GM21526 (cell line): Measurements from ENCODE around the gene TEX264.
"Not testable (repeated sequence)": the region's sequence is repeated elsewhere in the genome, so short reads cannot be mapped to it uniquely, and the experiment has no call there.

Source experiments
- ATAC-seq: cut with Tn5 transposase; IDR thresholded peaks from one replicate; pipeline ENCODE4 v1.9.1; 2021; ENCODE audit warnings: moderate library complexity; ENCODE audit not compliant: unreplicated experiment, low FRiP score

TEX264 gene, protein sequence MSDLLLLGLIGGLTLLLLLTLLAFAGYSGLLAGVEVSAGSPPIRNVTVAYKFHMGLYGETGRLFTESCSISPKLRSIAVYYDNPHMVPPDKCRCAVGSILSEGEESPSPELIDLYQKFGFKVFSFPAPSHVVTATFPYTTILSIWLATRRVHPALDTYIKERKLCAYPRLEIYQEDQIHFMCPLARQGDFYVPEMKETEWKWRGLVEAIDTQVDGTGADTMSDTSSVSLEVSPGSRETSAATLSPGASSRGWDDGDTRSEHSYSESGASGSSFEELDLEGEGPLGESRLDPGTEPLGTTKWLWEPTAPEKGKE

GRCh38 chr3:51670823-51671733 is at the start of gene TEX264:
Gene TEX264, plus strand, starts transcription at chr3:51671252. Its CDS starts 3,053 bp downstream, at chr3:51674305.
- peak; percentile 64 for ATAC-seq

- no peak for ATAC-seq
Observed at GRCh38 chr3:51622413-51622812, 48.6 kb upstream of the TEX264 start.

DNA sequence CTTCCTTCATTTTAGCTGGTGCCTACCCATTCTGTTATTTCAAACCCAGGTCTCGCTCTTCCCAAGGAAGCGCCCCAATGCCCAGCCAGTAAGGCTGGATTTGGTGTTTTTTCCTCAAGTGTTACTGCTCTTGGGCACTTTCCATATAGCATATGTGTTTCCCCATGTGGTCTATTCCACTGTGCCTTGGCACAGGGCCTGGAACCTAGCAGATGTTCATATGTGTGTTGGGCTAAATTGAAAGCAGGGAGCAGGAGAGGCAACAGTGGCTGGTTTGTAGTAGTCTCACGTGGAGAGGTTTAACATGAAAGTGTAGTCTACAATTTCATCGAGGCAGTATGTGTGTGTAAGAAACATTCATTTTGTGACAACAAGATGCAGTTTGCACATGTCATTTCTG is 48.2 kb upstream of the TEX264 start:
- no peak for ATAC-seq

- ATAC-seq = no peak
Observed at GRCh38 chr3:51630513-51630912, 40.5 kb upstream of the TEX264 start.

GRCh38 chr3:51637144-51637940 is 33.7 kb upstream of the TEX264 start:
- ATAC-seq = no peak

DNA sequence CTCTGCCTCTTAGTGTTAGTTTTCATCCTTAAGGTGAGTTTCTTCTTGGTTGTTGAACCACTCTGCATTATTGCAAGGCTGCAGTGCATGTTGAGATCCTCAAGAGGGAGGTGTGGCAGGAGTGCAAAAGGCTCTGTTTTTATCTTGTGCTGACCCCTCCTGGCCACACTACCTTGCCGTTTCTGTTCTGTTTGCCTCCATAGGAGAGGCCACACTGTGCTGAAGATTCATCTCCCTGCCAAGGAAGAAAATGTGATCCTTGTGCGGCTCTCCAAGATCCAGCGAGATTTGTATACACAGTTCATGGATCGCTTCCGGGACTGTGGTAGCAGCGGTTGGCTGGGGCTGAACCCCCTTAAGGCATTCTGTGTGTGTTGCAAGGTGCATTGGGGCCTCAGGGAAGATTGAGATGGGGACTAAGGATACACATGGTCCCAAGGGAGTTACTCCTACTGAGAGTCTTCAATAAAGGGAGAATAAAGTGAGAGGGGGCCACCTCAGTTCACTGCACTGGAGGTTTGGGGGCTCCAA is 33.0 kb upstream of the TEX264 start:
- no peak for ATAC-seq

DNA sequence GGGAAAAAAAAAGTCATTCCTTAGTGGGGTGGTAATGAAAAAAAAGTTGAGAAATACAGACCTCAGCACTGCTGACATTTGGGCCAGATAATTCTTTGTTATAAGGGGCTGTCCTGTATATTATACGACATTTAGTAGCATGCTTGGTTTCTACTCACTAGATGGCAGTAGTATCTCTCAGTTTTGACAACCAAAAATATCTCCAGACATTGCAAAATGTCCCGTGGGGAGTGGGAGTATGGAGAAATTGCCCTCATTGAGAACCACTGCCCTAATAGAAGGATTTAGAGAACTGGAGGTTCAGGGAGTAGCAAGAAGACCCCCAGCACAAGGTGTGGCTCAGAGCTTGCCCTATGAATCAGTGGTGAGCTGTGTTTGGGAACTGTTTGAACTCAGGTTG is 28.6 kb upstream of the TEX264 start:
- ATAC-seq = no peak

- no peak for ATAC-seq
Observed at GRCh38 chr3:51646091-51646490, 25.0 kb upstream of the TEX264 start.

- not testable (repeated sequence) for ATAC-seq
Observed at GRCh38 chr3:51652103-51652502, 18.9 kb upstream of the TEX264 start.

GRCh38 chr3:51653409-51653808 is 17.6 kb upstream of the TEX264 start:
- ATAC-seq = not testable (repeated sequence)

GRCh38 chr3:51657234-51657633 is 13.8 kb upstream of the TEX264 start:
- no peak for ATAC-seq

GRCh38 chr3:51659942-51660341 is 11.1 kb upstream of the TEX264 start:
- no peak for ATAC-seq

DNA sequence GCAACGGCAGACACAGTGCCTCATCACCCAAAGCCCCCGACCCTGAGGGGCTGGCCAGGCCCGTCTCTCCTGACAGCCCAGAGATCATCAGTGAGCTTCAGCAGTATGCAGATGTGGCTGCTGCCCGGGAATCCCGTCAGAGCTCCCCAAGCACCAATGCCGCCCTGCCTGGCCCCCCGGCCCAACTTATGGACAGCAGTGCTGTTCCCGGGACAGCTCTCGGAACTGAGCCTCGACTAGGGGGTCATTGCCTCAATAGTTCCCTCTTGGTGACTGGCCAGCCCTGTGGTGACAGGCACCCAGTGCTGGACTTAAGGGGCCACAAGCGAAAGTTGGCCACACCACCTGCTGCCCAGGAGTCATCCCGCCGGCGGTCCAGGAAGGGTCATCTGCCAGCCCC is 8.6 kb upstream of the TEX264 start:
- no peak for ATAC-seq

DNA sequence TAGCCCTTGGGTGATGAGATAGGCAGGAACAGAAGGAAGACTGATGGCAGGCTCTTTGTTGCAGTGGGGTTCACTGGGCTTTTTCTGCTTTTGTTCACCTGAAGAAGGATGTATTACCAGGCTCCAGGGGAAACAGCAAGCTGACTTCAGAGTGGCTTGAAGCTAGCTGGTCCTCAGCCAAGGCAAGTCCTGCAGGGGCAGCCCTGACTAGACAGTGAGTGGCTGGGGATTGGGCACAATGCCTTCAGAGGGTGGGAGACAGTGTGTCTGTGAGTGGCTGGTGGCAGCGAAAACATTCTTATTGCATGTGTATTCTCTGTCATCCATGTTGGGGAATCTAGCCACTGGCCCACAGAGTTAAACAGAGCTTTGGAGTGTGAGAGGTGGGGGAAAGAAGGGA is 2.3 kb upstream of the TEX264 start:
- ATAC-seq = no peak

DNA sequence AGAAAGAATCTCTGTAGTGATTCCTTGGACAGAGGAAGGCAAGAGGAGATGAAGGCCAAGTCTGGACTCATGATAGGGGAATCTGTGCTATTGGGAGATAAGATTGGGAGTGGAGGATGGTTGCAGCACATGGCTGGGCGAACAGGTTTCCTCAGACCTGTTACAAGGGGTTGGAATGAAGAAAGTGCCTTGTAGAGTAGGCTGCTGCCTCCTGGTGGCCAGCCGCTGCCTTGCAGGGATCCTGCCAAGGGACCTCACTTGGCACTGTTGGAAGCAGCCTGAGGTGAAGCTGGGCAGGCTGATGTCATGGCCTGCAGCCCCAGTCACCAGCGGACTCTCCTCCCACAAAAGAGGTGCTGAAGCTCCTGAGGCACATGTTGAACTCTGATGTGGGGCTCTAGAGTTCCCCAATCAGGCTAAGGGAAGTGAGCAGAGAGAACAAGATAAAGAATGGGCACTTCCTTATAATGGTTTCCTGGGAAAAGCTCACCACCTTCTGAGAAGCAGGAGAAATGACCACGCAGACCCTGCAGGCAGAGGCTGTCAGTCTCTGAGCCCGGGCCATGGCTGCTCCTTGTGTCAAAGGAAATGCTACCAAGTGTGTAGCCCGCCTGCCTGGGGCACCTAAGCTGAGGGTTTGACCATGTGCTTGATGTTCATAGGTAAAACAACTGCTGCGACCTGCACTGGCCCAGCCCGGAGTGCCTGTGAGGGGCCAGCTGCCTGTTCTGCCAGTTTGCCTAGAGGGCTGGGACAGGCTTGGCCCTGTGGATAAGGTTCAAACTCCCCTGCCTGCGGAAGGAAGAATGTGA is 1.6 kb upstream of the TEX264 start:
- ATAC-seq = peak; percentile 31

GRCh38 chr3:51670053-51670822 is 814 bp upstream of the TEX264 start:
- ATAC-seq = no peak

GRCh38 chr3:51671734-51672475 is 853 bp downstream of the TEX264 start:
- ATAC-seq = peak; percentile 44

DNA sequence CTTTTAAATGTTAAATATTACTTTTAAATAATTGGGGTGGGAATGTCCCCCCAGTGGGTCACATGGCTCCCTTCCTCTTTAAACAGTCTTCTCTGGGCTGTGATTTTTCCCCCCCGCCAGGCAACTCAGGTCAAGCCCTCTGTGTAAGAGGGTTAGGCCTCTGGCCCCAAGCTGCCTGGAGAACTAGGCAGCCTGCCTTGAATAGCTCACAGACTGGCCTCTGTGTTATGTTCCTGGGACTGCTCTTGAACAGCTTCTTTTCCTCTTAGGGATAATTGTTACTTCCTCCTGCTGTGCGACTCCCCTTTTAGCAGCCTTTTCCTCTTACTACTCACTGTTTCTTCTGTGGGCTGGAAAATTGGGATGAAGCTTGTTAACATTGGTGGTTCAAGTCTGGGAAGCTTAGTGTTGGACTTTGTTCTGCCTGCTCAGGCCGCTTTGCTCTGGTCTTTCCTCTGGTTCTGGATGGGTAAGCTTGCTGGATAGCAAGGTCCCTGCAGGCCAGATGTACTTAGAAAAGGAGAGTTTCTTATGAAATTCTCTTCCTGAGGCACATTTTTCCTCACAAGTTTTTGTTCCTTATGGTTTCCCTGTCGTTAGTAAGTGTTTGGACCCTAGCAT is 2.2 kb downstream of the TEX264 start:
- no peak for ATAC-seq
